Measurements from ENCODE around the gene CASP1.
"Not testable (repeated sequence)": the region's sequence is repeated elsewhere in the genome, so short reads cannot be mapped to it uniquely, and the experiment has no call there.

Gene CASP1

DNA sequence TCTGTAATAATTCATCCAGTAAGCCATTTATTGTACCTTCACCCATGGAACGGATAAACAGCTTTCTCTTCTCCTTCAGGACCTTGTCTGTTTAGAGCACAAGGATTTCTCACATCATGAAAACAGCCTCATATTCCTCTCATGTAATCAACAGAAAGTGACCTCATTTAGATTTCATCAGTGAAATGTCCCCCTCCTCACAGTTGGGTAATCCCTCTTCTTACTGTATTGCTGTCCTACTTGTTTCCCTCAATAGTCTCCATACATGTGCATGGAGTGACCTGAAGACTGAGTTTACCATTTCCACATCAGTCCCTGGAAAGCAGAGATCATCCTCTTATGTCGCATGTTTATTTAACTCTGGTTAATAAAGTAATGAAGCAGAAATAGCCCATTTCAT, 556 bp downstream of the CASP1 start:
- not testable (repeated sequence) for DNase-seq; H4K8ac ChIP-seq (ENCODE audit: low read length); H3K27me3 ChIP-seq (ENCODE audit: control insufficient read depth in 1 of 2, insufficient read depth in 1 of 2, low read length in 2 of 2); H3K23ac ChIP-seq (ENCODE audit: low read length in 2 of 2); H3K14ac ChIP-seq (ENCODE audit: low read length in 2 of 2); H2AFZ ChIP-seq (ENCODE audit: low read depth, low read length); H3K9me3 ChIP-seq (ENCODE audit: control insufficient read depth, low read length); H2BK12ac ChIP-seq (ENCODE audit: low read length in 2 of 2); H3K18ac ChIP-seq (ENCODE audit: low read depth in 1 of 2, low read length in 2 of 2); H2BK5ac ChIP-seq (ENCODE audit: low read depth, low read length, poor library complexity, severe bottlenecking); H2BK120ac ChIP-seq (ENCODE audit: low read depth, low read length); H3K27ac ChIP-seq (ENCODE audit: low read length, poor library complexity, severe bottlenecking); H3K4me1 ChIP-seq (ENCODE audit: control insufficient read depth, insufficient read depth, low read depth, low read length); H2BK15ac ChIP-seq (ENCODE audit: low read depth, poor library complexity, severe bottlenecking); H3K36me3 ChIP-seq (ENCODE audit: control insufficient read depth in 1 of 2, insufficient read depth in 2 of 2, low read depth in 1 of 2, low read length in 2 of 2); H3K4me2 ChIP-seq (ENCODE audit: low read length, poor library complexity, severe bottlenecking); H3K79me1 ChIP-seq (replicated peaks; ENCODE audit: low read length, poor library complexity, severe bottlenecking); H4K91ac ChIP-seq (ENCODE audit: low read length); H2AK5ac ChIP-seq (ENCODE audit: low read length, severe bottlenecking); H3K4ac ChIP-seq (ENCODE audit: low read depth in 1 of 2, low read length in 2 of 2)
- peak overlapping the region in 1 of 2 experiments; percentile 70 for H3K4me3 ChIP-seq (ENCODE audit: insufficient read depth in 1 of 2, low read depth in 1 of 2, low read length in 2 of 2)
- WGBS: 96% methylated on average over 2 of the region's 2 CpGs
- peak overlapping the region; percentile 79 for H3K9ac ChIP-seq (ENCODE audit: low read length)

- Histone ChIP-seq H3K9ac (ENCODE audit: low read length) (no peak overlapping the region), H3K4me1 (ENCODE audit: control insufficient read depth, insufficient read depth, low read depth, low read length) (no peaks in the 10 kb centered on the region), H4K91ac (ENCODE audit: low read length) (no peak overlapping the region), H3K4me3 (ENCODE audit: insufficient read depth in 1 of 2, low read depth in 1 of 2, low read length in 2 of 2) (no peak overlapping the region), H3K79me1 (replicated peaks; ENCODE audit: low read length, poor library complexity, severe bottlenecking) (no peaks in the 10 kb centered on the region), H3K14ac (ENCODE audit: low read length in 2 of 2) (no peak overlapping the region), H2BK120ac (ENCODE audit: low read depth, low read length) (no peak overlapping the region), H2BK12ac (ENCODE audit: low read length in 2 of 2) (no peak overlapping the region), H3K9me3 (ENCODE audit: control insufficient read depth, low read length) (no peaks in the 10 kb centered on the region), H3K36me3 (ENCODE audit: control insufficient read depth in 1 of 2, insufficient read depth in 2 of 2, low read depth in 1 of 2, low read length in 2 of 2) (peaks cover 0 to 15% of the 10 kb centered on the region in 2 experiments), H2AFZ (ENCODE audit: low read depth, low read length) (no peak overlapping the region), H4K8ac (ENCODE audit: low read length) (no peak overlapping the region), H3K4ac (ENCODE audit: low read depth in 1 of 2, low read length in 2 of 2) (no peak overlapping the region), H3K23ac (ENCODE audit: low read length in 2 of 2) (no peak overlapping the region), H3K4me2 (ENCODE audit: low read length, poor library complexity, severe bottlenecking) (no peak overlapping the region), H3K18ac (ENCODE audit: low read depth in 1 of 2, low read length in 2 of 2) (no peak overlapping the region), H3K27me3 (ENCODE audit: control insufficient read depth in 1 of 2, insufficient read depth in 1 of 2, low read length in 2 of 2) (no peaks in the 10 kb centered on the region), H3K27ac (ENCODE audit: low read length, poor library complexity, severe bottlenecking) (no peak overlapping the region), H2BK15ac (ENCODE audit: low read depth, poor library complexity, severe bottlenecking) (no peak overlapping the region), H2BK5ac (ENCODE audit: low read depth, low read length, poor library complexity, severe bottlenecking) (no peak overlapping the region), H2AK5ac (ENCODE audit: low read length, severe bottlenecking) (no peak overlapping the region)
- DNase-seq: no peak
- 91% methylated on average over 1 of the region's 1 CpG for WGBS
These were observed 1.2 kb downstream of the CASP1 start for GRCh38 chr11:105033781-105034180.

DNA sequence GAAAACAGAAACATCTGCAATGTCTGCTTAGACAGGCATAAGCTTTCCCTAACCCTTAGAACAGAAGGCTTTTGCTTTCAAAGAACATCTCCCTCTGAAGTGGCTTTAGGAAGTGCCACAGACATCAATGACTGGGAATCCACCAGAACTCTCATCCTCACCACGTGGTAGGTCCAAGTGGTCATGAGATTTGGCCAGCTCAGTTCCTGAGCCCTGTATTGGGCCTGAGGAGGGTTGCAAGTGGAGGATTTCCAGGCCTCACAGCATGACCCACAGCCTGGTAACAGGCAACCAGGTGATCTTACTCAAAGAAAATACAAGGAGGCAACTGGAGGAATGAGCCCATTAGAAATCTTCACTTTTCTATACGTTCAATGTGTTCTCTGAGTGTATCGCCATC, 1.6 kb downstream of the CASP1 start:
- WGBS: 90% methylated on average over 1 of the region's 3 CpGs
- Histone ChIP-seq H3K36me3 (ENCODE audit: control insufficient read depth in 1 of 2, insufficient read depth in 2 of 2, low read depth in 1 of 2, low read length in 2 of 2) (peaks cover 0 to 18% of the 10 kb centered on the region in 2 experiments), H2BK12ac (ENCODE audit: low read length in 2 of 2) (peak overlapping the region in 1 of 2 experiments; percentile 77), H3K9ac (ENCODE audit: low read length) (no peak overlapping the region), H3K14ac (ENCODE audit: low read length in 2 of 2) (no peak overlapping the region), H2BK15ac (ENCODE audit: low read depth, poor library complexity, severe bottlenecking) (peak overlapping the region; percentile 86), H3K4me2 (ENCODE audit: low read length, poor library complexity, severe bottlenecking) (no peak overlapping the region), H4K8ac (ENCODE audit: low read length) (peak overlapping the region; percentile 63), H3K4me1 (ENCODE audit: control insufficient read depth, insufficient read depth, low read depth, low read length) (no peaks in the 10 kb centered on the region), H4K91ac (ENCODE audit: low read length) (peak overlapping the region; percentile 34), H3K18ac (ENCODE audit: low read depth in 1 of 2, low read length in 2 of 2) (peak overlapping the region in 1 of 2 experiments; percentile 83), H3K4ac (ENCODE audit: low read depth in 1 of 2, low read length in 2 of 2) (no peak overlapping the region), H2BK120ac (ENCODE audit: low read depth, low read length) (no peak overlapping the region), H2AFZ (ENCODE audit: low read depth, low read length) (no peak overlapping the region), H3K27me3 (ENCODE audit: control insufficient read depth in 1 of 2, insufficient read depth in 1 of 2, low read length in 2 of 2) (no peaks in the 10 kb centered on the region), H3K4me3 (ENCODE audit: insufficient read depth in 1 of 2, low read depth in 1 of 2, low read length in 2 of 2) (no peak overlapping the region), H2AK5ac (ENCODE audit: low read length, severe bottlenecking) (no peak overlapping the region), H3K9me3 (ENCODE audit: control insufficient read depth, low read length) (no peaks in the 10 kb centered on the region), H2BK5ac (ENCODE audit: low read depth, low read length, poor library complexity, severe bottlenecking) (no peak overlapping the region), H3K23ac (ENCODE audit: low read length in 2 of 2) (peak overlapping the region in 1 of 2 experiments; percentile 23), H3K79me1 (replicated peaks; ENCODE audit: low read length, poor library complexity, severe bottlenecking) (no peaks in the 10 kb centered on the region), H3K27ac (ENCODE audit: low read length, poor library complexity, severe bottlenecking) (no peak overlapping the region)
- DNase-seq: peak; percentile 38

DNA sequence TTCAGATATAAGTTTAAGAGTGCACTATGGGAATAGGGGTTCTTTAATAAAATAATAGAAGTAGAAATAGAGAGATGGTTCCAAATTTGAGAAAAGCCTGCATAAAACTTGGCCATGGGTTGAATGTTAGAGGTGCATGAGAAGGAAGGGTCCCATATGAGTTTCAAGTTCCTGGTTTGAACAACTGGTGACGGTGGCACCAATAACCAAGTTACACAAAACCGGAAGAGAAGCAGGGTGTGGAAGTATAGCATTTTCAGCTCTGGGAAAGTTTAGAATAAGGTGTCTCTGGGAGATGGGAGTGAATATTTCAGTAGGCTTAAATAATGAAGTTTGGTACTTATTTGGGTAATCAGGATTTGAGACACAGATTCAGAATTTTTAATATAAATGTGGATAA, 2.4 kb downstream of the CASP1 start:
- H3K4ac ChIP-seq (ENCODE audit: low read depth in 1 of 2, low read length in 2 of 2): no peak overlapping the region
- H3K4me1 ChIP-seq (ENCODE audit: control insufficient read depth, insufficient read depth, low read depth, low read length): no peaks in the 10 kb centered on the region
- H3K27ac ChIP-seq (ENCODE audit: low read length, poor library complexity, severe bottlenecking): no peak overlapping the region
- no peak overlapping the region for H4K8ac ChIP-seq (ENCODE audit: low read length)
- H2BK15ac ChIP-seq (ENCODE audit: low read depth, poor library complexity, severe bottlenecking): no peak overlapping the region
- no peak overlapping the region for H2BK120ac ChIP-seq (ENCODE audit: low read depth, low read length)
- H3K9ac ChIP-seq (ENCODE audit: low read length): no peak overlapping the region
- no peaks in the 10 kb centered on the region for H3K27me3 ChIP-seq (ENCODE audit: control insufficient read depth in 1 of 2, insufficient read depth in 1 of 2, low read length in 2 of 2)
- H2AFZ ChIP-seq (ENCODE audit: low read depth, low read length): no peak overlapping the region
- DNase-seq: no peak
- no peak overlapping the region for H2BK12ac ChIP-seq (ENCODE audit: low read length in 2 of 2)
- no peaks in the 10 kb centered on the region for H3K9me3 ChIP-seq (ENCODE audit: control insufficient read depth, low read length)
- H3K14ac ChIP-seq (ENCODE audit: low read length in 2 of 2): no peak overlapping the region
- H2BK5ac ChIP-seq (ENCODE audit: low read depth, low read length, poor library complexity, severe bottlenecking): no peak overlapping the region
- H3K23ac ChIP-seq (ENCODE audit: low read length in 2 of 2): no peak overlapping the region
- H3K36me3 ChIP-seq (ENCODE audit: control insufficient read depth in 1 of 2, insufficient read depth in 2 of 2, low read depth in 1 of 2, low read length in 2 of 2): peaks cover 0 to 18% of the 10 kb centered on the region in 2 experiments
- no peaks in the 10 kb centered on the region for H3K79me1 ChIP-seq (replicated peaks; ENCODE audit: low read length, poor library complexity, severe bottlenecking)
- H2AK5ac ChIP-seq (ENCODE audit: low read length, severe bottlenecking): no peak overlapping the region
- no peak overlapping the region for H3K4me3 ChIP-seq (ENCODE audit: insufficient read depth in 1 of 2, low read depth in 1 of 2, low read length in 2 of 2)
- H3K4me2 ChIP-seq (ENCODE audit: low read length, poor library complexity, severe bottlenecking): no peak overlapping the region
- H4K91ac ChIP-seq (ENCODE audit: low read length): no peak overlapping the region
- no peak overlapping the region for H3K18ac ChIP-seq (ENCODE audit: low read depth in 1 of 2, low read length in 2 of 2)
- WGBS: 96% methylated on average over 2 of the region's 2 CpGs
